ENCODE data around the gene MIF.
"Not testable (repeated sequence)": the region's sequence is repeated elsewhere in the genome, so short reads cannot be mapped to it uniquely, and the experiment has no call there.

The MIF gene

GRCh38 chr22:23899042-23899745, 5.0 kb downstream of the MIF start:
- no peak for FAIRE-seq
- no peak for DNase-seq (ENCODE audit: insufficient read length, low spot score)

GRCh38 chr22:23900227-23900626, 6.0 kb downstream of the MIF start:
- not testable (repeated sequence) for DNase-seq (ENCODE audit: insufficient read length, low spot score); FAIRE-seq

GRCh38 chr22:23901600-23901999, 7.4 kb downstream of the MIF start:
- FAIRE-seq: no peak
- no peak for DNase-seq (ENCODE audit: insufficient read length, low spot score)

GRCh38 chr22:23903328-23903971, 9.3 kb downstream of the MIF start:
- DNase-seq (ENCODE audit: insufficient read length, low spot score): no peak
- FAIRE-seq: no peak

- FAIRE-seq (no peak), DNase-seq (ENCODE audit: insufficient read length, low spot score) (no peak)
These were observed 10.5 kb downstream of the MIF start for GRCh38 chr22:23904573-23905254.

GRCh38 chr22:23906641-23907040, 12.5 kb downstream of the MIF start:
- DNase-seq (ENCODE audit: insufficient read length, low spot score): no peak
- no peak for FAIRE-seq

GRCh38 chr22:23907423-23907822, 13.2 kb downstream of the MIF start:
- DNase-seq (ENCODE audit: insufficient read length, low spot score); FAIRE-seq: not testable (repeated sequence)

GRCh38 chr22:23908587-23909205, 14.5 kb downstream of the MIF start:
- no peak for FAIRE-seq
- DNase-seq (ENCODE audit: insufficient read length, low spot score): no peak

- no peak for FAIRE-seq
These were observed 15.2 kb downstream of the MIF start for GRCh38 chr22:23909296-23909898.

GRCh38 chr22:23910496-23911190, 16.5 kb downstream of the MIF start:
- DNase-seq (ENCODE audit: insufficient read length, low spot score) (no peak), FAIRE-seq (no peak)

More at GRCh38 chr22:23909296-23909898, 15.2 kb downstream of the MIF start:
- DNase-seq (ENCODE audit: insufficient read length, low spot score): no peak

GRCh38 chr22:23911318-23911980, 17.3 kb downstream of the MIF start:
- FAIRE-seq (no peak), DNase-seq (ENCODE audit: insufficient read length, low spot score) (no peak)

- DNase-seq (ENCODE audit: insufficient read length, low spot score): no peak
- no peak for FAIRE-seq
These were observed 18.2 kb downstream of the MIF start for GRCh38 chr22:23912293-23912903.

GRCh38 chr22:23913306-23913660, 19.1 kb downstream of the MIF start:
- FAIRE-seq: no peak
- no peak for DNase-seq (ENCODE audit: insufficient read length, low spot score)

- FAIRE-seq (peak; percentile 83), DNase-seq (ENCODE audit: insufficient read length, low spot score) (peak; percentile 94)
These were observed 19.6 kb downstream of the MIF start for GRCh38 chr22:23913661-23914353.

GRCh38 chr22:23915290-23915689, 21.1 kb downstream of the MIF start:
- DNase-seq (ENCODE audit: insufficient read length, low spot score) (no peak), FAIRE-seq (no peak)

- not testable (repeated sequence) for DNase-seq (ENCODE audit: insufficient read length, low spot score); FAIRE-seq
These were observed 26.1 kb downstream of the MIF start for GRCh38 chr22:23920267-23920611.

- not testable (repeated sequence) for DNase-seq (ENCODE audit: insufficient read length, low spot score); FAIRE-seq
These were observed 27.5 kb downstream of the MIF start for GRCh38 chr22:23921586-23922201.

- DNase-seq (ENCODE audit: insufficient read length, low spot score) (no peak), FAIRE-seq (no peak)
These were observed 28.7 kb downstream of the MIF start for GRCh38 chr22:23922921-23923320.
